Measurements from ENCODE around the gene CYP21A2.
"Not testable (repeated sequence)": the region's sequence is repeated elsewhere in the genome, so short reads cannot be mapped to it uniquely, and the experiment has no call there.

- TF ChIP-seq CTCF (conservative IDR thresholded peaks at IDR 0.05 in 1 of 2, IDR thresholded peaks at IDR 0.05 in 1 of 2; ENCODE audit: low read depth in 1 of 2, low read length in 2 of 2); EZH2 (IDR thresholded peaks at IDR 0.05; ENCODE audit: low read length, missing control alignments): not testable (repeated sequence)
These were observed 27.2 kb upstream of the CYP21A2 start for GRCh38 chr6:32010856-32011530.
